ENCODE results near the gene SHROOM2.

SHROOM2 gene

GRCh38 chrX:9952300-9952699 lies 166.1 kb downstream of the SHROOM2 start:
- no peak for TF ChIP-seq SIN3A (IDR thresholded peaks at IDR 0.05; ENCODE audit: borderline replicate concordance, insufficient read depth, low read length)
- no peak for TF ChIP-seq FOXP2 (optimal IDR thresholded peaks at IDR 0.05; ENCODE audit: borderline replicate concordance, extremely low read depth, extremely low read length, insufficient read depth)
- no peak for TF ChIP-seq POLR2AphosphoS5 (IDR thresholded peaks at IDR 0.05; ENCODE audit: low read depth, low read length)
- TF ChIP-seq, protein P1, sequence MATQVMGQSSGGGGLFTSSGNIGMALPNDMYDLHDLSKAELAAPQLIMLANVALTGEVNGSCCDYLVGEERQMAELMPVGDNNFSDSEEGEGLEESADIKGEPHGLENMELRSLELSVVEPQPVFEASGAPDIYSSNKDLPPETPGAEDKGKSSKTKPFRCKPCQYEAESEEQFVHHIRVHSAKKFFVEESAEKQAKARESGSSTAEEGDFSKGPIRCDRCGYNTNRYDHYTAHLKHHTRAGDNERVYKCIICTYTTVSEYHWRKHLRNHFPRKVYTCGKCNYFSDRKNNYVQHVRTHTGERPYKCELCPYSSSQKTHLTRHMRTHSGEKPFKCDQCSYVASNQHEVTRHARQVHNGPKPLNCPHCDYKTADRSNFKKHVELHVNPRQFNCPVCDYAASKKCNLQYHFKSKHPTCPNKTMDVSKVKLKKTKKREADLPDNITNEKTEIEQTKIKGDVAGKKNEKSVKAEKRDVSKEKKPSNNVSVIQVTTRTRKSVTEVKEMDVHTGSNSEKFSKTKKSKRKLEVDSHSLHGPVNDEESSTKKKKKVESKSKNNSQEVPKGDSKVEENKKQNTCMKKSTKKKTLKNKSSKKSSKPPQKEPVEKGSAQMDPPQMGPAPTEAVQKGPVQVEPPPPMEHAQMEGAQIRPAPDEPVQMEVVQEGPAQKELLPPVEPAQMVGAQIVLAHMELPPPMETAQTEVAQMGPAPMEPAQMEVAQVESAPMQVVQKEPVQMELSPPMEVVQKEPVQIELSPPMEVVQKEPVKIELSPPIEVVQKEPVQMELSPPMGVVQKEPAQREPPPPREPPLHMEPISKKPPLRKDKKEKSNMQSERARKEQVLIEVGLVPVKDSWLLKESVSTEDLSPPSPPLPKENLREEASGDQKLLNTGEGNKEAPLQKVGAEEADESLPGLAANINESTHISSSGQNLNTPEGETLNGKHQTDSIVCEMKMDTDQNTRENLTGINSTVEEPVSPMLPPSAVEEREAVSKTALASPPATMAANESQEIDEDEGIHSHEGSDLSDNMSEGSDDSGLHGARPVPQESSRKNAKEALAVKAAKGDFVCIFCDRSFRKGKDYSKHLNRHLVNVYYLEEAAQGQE (IDR thresholded peaks at IDR 0.05; ENCODE audit: insufficient read depth in 1 of 2, low read depth in 2 of 2, low read length in 2 of 2): no peak
- TF ChIP-seq TAF1 (IDR thresholded peaks at IDR 0.05; ENCODE audit: borderline replicate concordance, insufficient read depth, low read length): no peak

DNA sequence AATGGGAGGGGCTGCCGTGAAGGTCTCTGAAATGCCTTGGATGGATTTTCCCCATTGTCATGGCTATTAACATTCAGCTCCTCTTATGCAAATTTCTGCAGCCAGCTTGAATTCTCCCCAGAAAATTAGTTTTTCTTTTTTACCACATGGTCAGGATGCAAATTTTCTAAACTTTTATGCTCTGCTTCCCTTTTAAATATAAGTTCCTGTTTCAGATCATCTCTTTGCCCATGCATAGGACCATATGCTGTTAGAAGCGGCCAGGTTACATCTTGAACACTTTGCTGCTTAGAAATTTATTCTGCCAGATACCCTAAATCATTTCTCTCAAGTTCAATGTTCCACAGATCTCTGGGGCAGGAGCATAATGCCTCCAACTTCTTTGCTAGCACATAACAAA lies 167.2 kb downstream of the SHROOM2 start:
- no peak for TF ChIP-seq TAF1 (IDR thresholded peaks at IDR 0.05; ENCODE audit: borderline replicate concordance, insufficient read depth, low read length)
- TF ChIP-seq, protein P1 (IDR thresholded peaks at IDR 0.05; ENCODE audit: insufficient read depth in 1 of 2, low read depth in 2 of 2, low read length in 2 of 2): no peak
- TF ChIP-seq POLR2AphosphoS5 (IDR thresholded peaks at IDR 0.05; ENCODE audit: low read depth, low read length): no peak
- no peak for TF ChIP-seq FOXP2 (optimal IDR thresholded peaks at IDR 0.05; ENCODE audit: borderline replicate concordance, extremely low read depth, extremely low read length, insufficient read depth)
- no peak for TF ChIP-seq SIN3A (IDR thresholded peaks at IDR 0.05; ENCODE audit: borderline replicate concordance, insufficient read depth, low read length)

GRCh38 chrX:9955506-9955905 lies 169.3 kb downstream of the SHROOM2 start:
- no peak for TF ChIP-seq FOXP2 (optimal IDR thresholded peaks at IDR 0.05; ENCODE audit: borderline replicate concordance, extremely low read depth, extremely low read length, insufficient read depth)
- TF ChIP-seq, protein P1 (IDR thresholded peaks at IDR 0.05; ENCODE audit: insufficient read depth in 1 of 2, low read depth in 2 of 2, low read length in 2 of 2): no peak
- no peak for TF ChIP-seq POLR2AphosphoS5 (IDR thresholded peaks at IDR 0.05; ENCODE audit: low read depth, low read length)
- TF ChIP-seq TAF1 (IDR thresholded peaks at IDR 0.05; ENCODE audit: borderline replicate concordance, insufficient read depth, low read length): no peak

- TF ChIP-seq SIN3A (IDR thresholded peaks at IDR 0.05; ENCODE audit: borderline replicate concordance, insufficient read depth, low read length) (no peak), TAF1 (IDR thresholded peaks at IDR 0.05; ENCODE audit: borderline replicate concordance, insufficient read depth, low read length) (no peak), FOXP2 (optimal IDR thresholded peaks at IDR 0.05; ENCODE audit: borderline replicate concordance, extremely low read depth, extremely low read length, insufficient read depth) (no peak), POLR2AphosphoS5 (IDR thresholded peaks at IDR 0.05; ENCODE audit: low read depth, low read length) (no peak)
- TF ChIP-seq, protein P1 (IDR thresholded peaks at IDR 0.05; ENCODE audit: insufficient read depth in 1 of 2, low read depth in 2 of 2, low read length in 2 of 2): no peak
Measured at GRCh38 chrX:9957743-9958142, 171.5 kb downstream of the SHROOM2 start.

GRCh38 chrX:9958183-9958582 lies 172.0 kb downstream of the SHROOM2 start:
- TF ChIP-seq, protein P1 (IDR thresholded peaks at IDR 0.05; ENCODE audit: insufficient read depth in 1 of 2, low read depth in 2 of 2, low read length in 2 of 2): no peak

Data from PFSK-1 (cell line).